ENCODE data around the gene UBASH3B.

UBASH3B gene

GRCh38 chr11:122808478-122808869, 153.0 kb downstream of the UBASH3B start:
- H3K4me1 ChIP-seq (ENCODE audit: control insufficient read depth, insufficient read depth, low read length), result peaks cover 39% of the 10 kb centered on the region
- DNase-seq (ENCODE audit: low read depth), result peak; percentile 78
- H3K9ac ChIP-seq (ENCODE audit: low read length), result peak overlapping the region; percentile 50
- no peaks in the 10 kb centered on the region for H3K27me3 ChIP-seq (replicated peaks; ENCODE audit: control insufficient read depth, insufficient read depth, low read length)
- peaks cover 35% of the 10 kb centered on the region for H3K36me3 ChIP-seq (ENCODE audit: control insufficient read depth, insufficient read depth, low read length, severe bottlenecking)
- no peak overlapping the region for H3K4me3 ChIP-seq (ENCODE audit: low read length)
- H3K9me3 ChIP-seq (ENCODE audit: control insufficient read depth, low read length), result no peaks in the 10 kb centered on the region

DNA sequence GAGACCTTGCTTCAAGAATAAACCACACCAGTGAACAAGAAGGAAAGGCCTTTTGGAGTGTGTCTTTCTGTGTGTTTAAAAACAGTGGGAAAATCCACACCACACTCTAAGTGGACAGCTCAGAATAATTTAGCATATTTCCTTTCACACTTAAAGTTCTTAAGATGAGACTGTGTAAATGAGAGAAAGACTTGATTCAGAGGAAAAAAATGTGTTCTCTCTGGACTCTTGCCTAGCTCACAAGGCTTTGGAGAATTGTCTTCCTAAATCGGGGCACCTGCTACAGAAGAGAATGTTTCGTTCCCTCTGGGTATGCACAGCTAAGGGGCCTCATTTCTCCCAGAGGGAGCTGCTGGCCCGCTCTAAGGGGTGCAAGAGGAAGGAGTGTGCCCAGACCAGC, 154.3 kb downstream of the UBASH3B start:
- no peak for DNase-seq (ENCODE audit: low read depth)
- H3K4me1 ChIP-seq (ENCODE audit: control insufficient read depth, insufficient read depth, low read length), result peaks cover 25% of the 10 kb centered on the region

GRCh38 chr11:122811721-122812120, 156.2 kb downstream of the UBASH3B start:
- Histone ChIP-seq H3K9me3 (ENCODE audit: control insufficient read depth, low read length) (no peaks in the 10 kb centered on the region), H3K4me1 (ENCODE audit: control insufficient read depth, insufficient read depth, low read length) (peaks cover 26% of the 10 kb centered on the region), H3K36me3 (ENCODE audit: control insufficient read depth, insufficient read depth, low read length, severe bottlenecking) (peaks cover 28% of the 10 kb centered on the region), H3K9ac (ENCODE audit: low read length) (no peak overlapping the region), H3K27me3 (replicated peaks; ENCODE audit: control insufficient read depth, insufficient read depth, low read length) (no peaks in the 10 kb centered on the region), H3K4me3 (ENCODE audit: low read length) (no peak overlapping the region)
- no peak for DNase-seq (ENCODE audit: low read depth)

More for the DNA sequence above, 154.3 kb downstream of the UBASH3B start:
- Histone ChIP-seq H3K9ac (ENCODE audit: low read length) (no peak overlapping the region), H3K9me3 (ENCODE audit: control insufficient read depth, low read length) (no peaks in the 10 kb centered on the region), H3K4me3 (ENCODE audit: low read length) (no peak overlapping the region), H3K36me3 (ENCODE audit: control insufficient read depth, insufficient read depth, low read length, severe bottlenecking) (peaks cover 35% of the 10 kb centered on the region), H3K27me3 (replicated peaks; ENCODE audit: control insufficient read depth, insufficient read depth, low read length) (no peaks in the 10 kb centered on the region)

GRCh38 chr11:122812638-122813037, 157.1 kb downstream of the UBASH3B start:
- Histone ChIP-seq H3K27me3 (replicated peaks; ENCODE audit: control insufficient read depth, insufficient read depth, low read length) (no peaks in the 10 kb centered on the region), H3K9ac (ENCODE audit: low read length) (no peak overlapping the region), H3K9me3 (ENCODE audit: control insufficient read depth, low read length) (no peaks in the 10 kb centered on the region), H3K36me3 (ENCODE audit: control insufficient read depth, insufficient read depth, low read length, severe bottlenecking) (peaks cover 23% of the 10 kb centered on the region), H3K4me1 (ENCODE audit: control insufficient read depth, insufficient read depth, low read length) (peaks cover 30% of the 10 kb centered on the region), H3K4me3 (ENCODE audit: low read length) (no peak overlapping the region)
- no peak for DNase-seq (ENCODE audit: low read depth)

GRCh38 chr11:122813176-122813893, 157.8 kb downstream of the UBASH3B start:
- no peak overlapping the region for H3K9ac ChIP-seq (ENCODE audit: low read length)
- H3K4me3 ChIP-seq (ENCODE audit: low read length), result no peak overlapping the region

DNA sequence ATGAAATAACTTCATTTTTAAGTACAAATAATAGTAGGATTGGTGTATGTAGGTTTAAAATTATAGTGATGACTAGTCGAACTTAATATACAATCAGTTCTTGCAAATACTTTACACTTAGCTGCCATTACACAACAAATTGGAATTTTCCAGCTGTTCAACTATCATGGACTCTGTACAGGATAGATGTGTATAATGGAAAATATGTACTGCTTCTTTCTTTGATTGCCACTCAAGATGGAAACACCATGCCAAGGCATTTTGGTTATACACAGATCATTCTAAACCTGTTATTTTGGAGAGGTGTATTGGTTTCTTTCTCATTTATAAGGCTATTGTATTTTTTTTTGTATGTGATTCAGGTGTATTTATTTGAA, 158.4 kb downstream of the UBASH3B start:
- H3K9me3 ChIP-seq (ENCODE audit: control insufficient read depth, low read length), result no peaks in the 10 kb centered on the region
- no peak overlapping the region for H3K9ac ChIP-seq (ENCODE audit: low read length)
- no peak overlapping the region for H3K4me3 ChIP-seq (ENCODE audit: low read length)
- no peak for DNase-seq (ENCODE audit: low read depth)
- no peaks in the 10 kb centered on the region for H3K27me3 ChIP-seq (replicated peaks; ENCODE audit: control insufficient read depth, insufficient read depth, low read length)
- H3K4me1 ChIP-seq (ENCODE audit: control insufficient read depth, insufficient read depth, low read length), result peaks cover 18% of the 10 kb centered on the region
- peaks cover 23% of the 10 kb centered on the region for H3K36me3 ChIP-seq (ENCODE audit: control insufficient read depth, insufficient read depth, low read length, severe bottlenecking)

More at GRCh38 chr11:122813176-122813893, 157.8 kb downstream of the UBASH3B start:
- peaks cover 23% of the 10 kb centered on the region for H3K36me3 ChIP-seq (ENCODE audit: control insufficient read depth, insufficient read depth, low read length, severe bottlenecking)
- no peaks in the 10 kb centered on the region for H3K9me3 ChIP-seq (ENCODE audit: control insufficient read depth, low read length)
- H3K4me1 ChIP-seq (ENCODE audit: control insufficient read depth, insufficient read depth, low read length), result peaks cover 23% of the 10 kb centered on the region
- no peaks in the 10 kb centered on the region for H3K27me3 ChIP-seq (replicated peaks; ENCODE audit: control insufficient read depth, insufficient read depth, low read length)
- DNase-seq (ENCODE audit: low read depth), result no peak

GRCh38 chr11:122814401-122814800, 158.9 kb downstream of the UBASH3B start:
- Histone ChIP-seq H3K4me3 (ENCODE audit: low read length) (no peak overlapping the region), H3K36me3 (ENCODE audit: control insufficient read depth, insufficient read depth, low read length, severe bottlenecking) (peaks cover 23% of the 10 kb centered on the region), H3K4me1 (ENCODE audit: control insufficient read depth, insufficient read depth, low read length) (peaks cover 13% of the 10 kb centered on the region), H3K9me3 (ENCODE audit: control insufficient read depth, low read length) (no peaks in the 10 kb centered on the region), H3K9ac (ENCODE audit: low read length) (no peak overlapping the region), H3K27me3 (replicated peaks; ENCODE audit: control insufficient read depth, insufficient read depth, low read length) (no peaks in the 10 kb centered on the region)
- DNase-seq (ENCODE audit: low read depth), result no peak

DNA sequence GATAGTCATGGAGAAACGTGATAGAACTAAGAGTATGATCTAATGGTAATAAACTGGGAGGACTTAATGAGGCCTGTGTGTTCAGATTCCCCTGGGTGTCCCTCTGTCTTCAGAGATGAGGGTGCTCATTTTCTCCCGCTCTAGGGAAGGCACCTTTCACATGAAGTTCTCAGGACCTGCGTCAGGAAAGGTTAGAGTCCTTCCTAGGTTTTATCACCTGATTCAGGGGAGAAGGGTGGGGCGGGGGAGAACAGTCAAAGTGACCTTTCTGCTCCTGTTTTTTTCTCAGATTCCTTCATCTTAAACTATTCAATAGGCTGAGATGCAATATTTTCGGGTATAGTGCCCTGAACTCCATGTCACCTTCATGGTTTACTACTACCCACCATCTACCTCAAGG, 160.4 kb downstream of the UBASH3B start:
- no peak overlapping the region for H3K4me3 ChIP-seq (ENCODE audit: low read length)
- DNase-seq (ENCODE audit: low read depth), result no peak
- H3K9me3 ChIP-seq (ENCODE audit: control insufficient read depth, low read length), result no peaks in the 10 kb centered on the region
- H3K27me3 ChIP-seq (replicated peaks; ENCODE audit: control insufficient read depth, insufficient read depth, low read length), result no peaks in the 10 kb centered on the region
- H3K36me3 ChIP-seq (ENCODE audit: control insufficient read depth, insufficient read depth, low read length, severe bottlenecking), result peaks cover 8% of the 10 kb centered on the region
- H3K9ac ChIP-seq (ENCODE audit: low read length), result no peak overlapping the region
- peaks cover 6% of the 10 kb centered on the region for H3K4me1 ChIP-seq (ENCODE audit: control insufficient read depth, insufficient read depth, low read length)

- Histone ChIP-seq H3K9ac (ENCODE audit: low read length) (no peak overlapping the region), H3K27me3 (replicated peaks; ENCODE audit: control insufficient read depth, insufficient read depth, low read length) (no peaks in the 10 kb centered on the region)
Observed at GRCh38 chr11:122816761-122817520, 161.4 kb downstream of the UBASH3B start.

GRCh38 chr11:122820158-122820557, 164.6 kb downstream of the UBASH3B start:
- Histone ChIP-seq H3K4me3 (ENCODE audit: low read length) (no peak overlapping the region), H3K4me1 (ENCODE audit: control insufficient read depth, insufficient read depth, low read length) (peaks cover 6% of the 10 kb centered on the region), H3K9me3 (ENCODE audit: control insufficient read depth, low read length) (no peaks in the 10 kb centered on the region), H3K9ac (ENCODE audit: low read length) (no peak overlapping the region), H3K36me3 (ENCODE audit: control insufficient read depth, insufficient read depth, low read length, severe bottlenecking) (no peaks in the 10 kb centered on the region), H3K27me3 (replicated peaks; ENCODE audit: control insufficient read depth, insufficient read depth, low read length) (no peaks in the 10 kb centered on the region)
- DNase-seq (ENCODE audit: low read depth), result no peak

More at GRCh38 chr11:122816761-122817520, 161.4 kb downstream of the UBASH3B start:
- Histone ChIP-seq H3K9me3 (ENCODE audit: control insufficient read depth, low read length) (no peaks in the 10 kb centered on the region), H3K4me1 (ENCODE audit: control insufficient read depth, insufficient read depth, low read length) (peaks cover 6% of the 10 kb centered on the region), H3K36me3 (ENCODE audit: control insufficient read depth, insufficient read depth, low read length, severe bottlenecking) (no peaks in the 10 kb centered on the region), H3K4me3 (ENCODE audit: low read length) (no peak overlapping the region)
- DNase-seq (ENCODE audit: low read depth), result no peak

DNA sequence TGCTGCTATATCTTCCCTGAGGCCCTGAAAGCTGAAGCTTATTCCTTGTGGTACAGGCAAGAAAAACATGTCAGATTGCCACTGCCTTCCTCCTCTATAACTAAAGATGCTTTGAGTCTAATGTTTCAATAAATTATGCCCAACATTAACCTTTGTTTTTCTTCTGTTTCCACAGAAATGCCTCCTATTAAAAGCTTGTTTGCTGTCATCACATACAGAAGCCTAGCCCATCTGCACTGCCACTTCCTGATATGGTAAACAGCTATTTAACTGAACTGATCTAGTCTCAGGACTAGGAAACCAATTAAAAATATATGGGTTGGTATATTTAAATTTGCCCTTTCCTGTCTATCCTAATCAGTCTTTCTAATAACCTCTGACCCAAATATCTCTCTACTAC, 165.6 kb downstream of the UBASH3B start:
- Histone ChIP-seq H3K9me3 (ENCODE audit: control insufficient read depth, low read length) (no peaks in the 10 kb centered on the region), H3K36me3 (ENCODE audit: control insufficient read depth, insufficient read depth, low read length, severe bottlenecking) (no peaks in the 10 kb centered on the region), H3K27me3 (replicated peaks; ENCODE audit: control insufficient read depth, insufficient read depth, low read length) (no peaks in the 10 kb centered on the region), H3K9ac (ENCODE audit: low read length) (no peak overlapping the region), H3K4me3 (ENCODE audit: low read length) (no peak overlapping the region), H3K4me1 (ENCODE audit: control insufficient read depth, insufficient read depth, low read length) (peaks cover 6% of the 10 kb centered on the region)
- no peak for DNase-seq (ENCODE audit: low read depth)

Measured in adipocyte (in vitro differentiated cells).